Activated CD4-positive, alpha-beta T cell treated with anti-CD3 and anti-CD28 coated beads, Interleukin-10, Interleukin-2, amounts not matched to agents 100 ng/mL and 50 ng/mL, durations not matched to agents 16 hours and 8 hours (primary cell): ENCODE measurements around the gene DPP8.
"Not testable (repeated sequence)": the region's sequence is repeated elsewhere in the genome, so short reads cannot be mapped to it uniquely, and the experiment has no call there.

Experiments used
- DNase-seq: peaks from one replicate; pipeline ENCODE4 v3.0.0-alpha.2; 2020

Gene DPP8

GRCh38 chr15:65521350-65521749 lies 3.9 kb upstream of the DPP8 start:
- no peak for DNase-seq

GRCh38 chr15:65518633-65519285 lies 1.3 kb upstream of the DPP8 start:
- DNase-seq: no peak

- no peak for DNase-seq
These were observed 348 bp upstream of the DPP8 start for GRCh38 chr15:65517866-65518207.

- DNase-seq: no peak
These were observed 4.6 kb downstream of the DPP8 start for GRCh38 chr15:65512807-65513416.

GRCh38 chr15:65512189-65512588 lies 5.3 kb downstream of the DPP8 start:
- DNase-seq: no peak

- no peak for DNase-seq
These were observed 8.2 kb downstream of the DPP8 start for GRCh38 chr15:65509321-65509720.

- DNase-seq: no peak
These were observed 23.4 kb downstream of the DPP8 start for GRCh38 chr15:65494076-65494475.

- no peak for DNase-seq
These were observed 32.6 kb downstream of the DPP8 start for GRCh38 chr15:65484876-65485275.

GRCh38 chr15:65476903-65477302 lies 40.6 kb downstream of the DPP8 start:
- DNase-seq: no peak

GRCh38 chr15:65470866-65471265 lies 46.6 kb downstream of the DPP8 start:
- peak; percentile 23 for DNase-seq

GRCh38 chr15:65468229-65468909 lies 49.1 kb downstream of the DPP8 start:
- no peak for DNase-seq

- DNase-seq: no peak
These were observed 50.6 kb downstream of the DPP8 start for GRCh38 chr15:65466901-65467300.

- not testable (repeated sequence) for DNase-seq
These were observed 54.4 kb downstream of the DPP8 start for GRCh38 chr15:65463096-65463495.

- peak; percentile 80 for DNase-seq
These were observed 56.6 kb downstream of the DPP8 start for GRCh38 chr15:65460741-65461347.

GRCh38 chr15:65455256-65455655 lies 62.2 kb downstream of the DPP8 start:
- not testable (repeated sequence) for DNase-seq

- no peak for DNase-seq
These were observed 65.5 kb downstream of the DPP8 start for GRCh38 chr15:65451989-65452388.

- DNase-seq: no peak
These were observed 66.9 kb downstream of the DPP8 start for GRCh38 chr15:65450556-65450955.

- no peak for DNase-seq
These were observed 70.3 kb downstream of the DPP8 start for GRCh38 chr15:65447145-65447544.

- no peak for DNase-seq
These were observed 83.3 kb downstream of the DPP8 start for GRCh38 chr15:65434201-65434600.

- DNase-seq: no peak
These were observed 85.8 kb downstream of the DPP8 start for GRCh38 chr15:65431731-65432130.

- no peak for DNase-seq
These were observed 91.2 kb downstream of the DPP8 start for GRCh38 chr15:65426216-65426853.

- no peak for DNase-seq
These were observed 92.8 kb downstream of the DPP8 start for GRCh38 chr15:65424683-65425082.

GRCh38 chr15:65423976-65424679 lies 93.4 kb downstream of the DPP8 start:
- DNase-seq: no peak
